Osteoblast (primary cell): ENCODE data around the gene SHD. TPM values are rescaled to one million over a fixed set of nuclear protein-coding genes. Genes with fewer than 3 reads are reported as not detected.
"Not testable (repeated sequence)": the region's sequence is repeated elsewhere in the genome, so short reads cannot be mapped to it uniquely, and the experiment has no call there.

Experiments
- DNase-seq: peaks from one replicate; pipeline ENCODE4 v3.0.0; 2011; ENCODE audit warnings: low spot score, mixed read lengths; ENCODE audit not compliant: insufficient read length; ENCODE audit errors: missing footprints
- H2AFZ ChIP-seq: 2 replicates; pipeline ENCODE4 v1.6.0; 2011; ENCODE audit warnings: mild to moderate bottlenecking, low read length
- H3K27ac ChIP-seq: 2 replicates; pipeline ENCODE4 v1.5.1; 2011; ENCODE audit warnings: mild to moderate bottlenecking, low read depth, low read length, moderate library complexity
- H3K27me3 ChIP-seq: 2 replicates; pipeline ENCODE4 v1.6.0; 2012; ENCODE audit warnings: mild to moderate bottlenecking, control low read depth, inconsistent platforms, low read length, moderate library complexity; ENCODE audit not compliant: insufficient read depth
- H3K36me3 ChIP-seq: 2 replicates; pipeline ENCODE4 v1.5.1; 2011; ENCODE audit warnings: mild to moderate bottlenecking, low read length, control low read depth, moderate library complexity; ENCODE audit not compliant: insufficient read depth
- H3K4me1 ChIP-seq: 2 replicates; pipeline ENCODE4 v1.5.1; 2011; ENCODE audit warnings: mild to moderate bottlenecking, low read length, control low read depth, moderate library complexity; ENCODE audit not compliant: insufficient read depth
- H3K4me2 ChIP-seq: 2 replicates; pipeline ENCODE4 v1.6.0; 2011; ENCODE audit warnings: mild to moderate bottlenecking, low read length; ENCODE audit not compliant: insufficient read depth
- H3K4me3 ChIP-seq: fragments of 200-600 bp; sonication (generic); 3 replicates; pipeline ENCODE4 v1.5.1; 2012; ENCODE audit warnings: mild to moderate bottlenecking, low read length, inconsistent platforms; ENCODE audit not compliant: insufficient read depth
- H3K79me2 ChIP-seq: 2 replicates; pipeline ENCODE4 v1.6.0; 2012; ENCODE audit warnings: mild to moderate bottlenecking, low read length, control low read depth, inconsistent platforms; ENCODE audit not compliant: insufficient read depth
- H3K9me3 ChIP-seq: 2 replicates; pipeline ENCODE4 v1.5.1; 2011; ENCODE audit warnings: low read depth, low read length, control low read depth
- H4K20me1 ChIP-seq: 2 replicates; pipeline ENCODE4 v1.6.0; 2012; ENCODE audit warnings: mild to moderate bottlenecking, low read length, control low read depth; ENCODE audit not compliant: insufficient read depth
- CTCF ChIP-seq: IDR thresholded peaks from 2 replicates; pipeline ENCODE4 v1.5.1; 2011; ENCODE audit warnings: mild to moderate bottlenecking, low read depth, low read length, moderate library complexity; ENCODE audit errors: extremely low read depth
- total RNA-seq: library from RNA; depleted of rRNA; stranded (reverse); fragments of >200 nt; gene quantifications from 2 replicates; pipeline ENCODE4 v1.2.3, GENCODE V29; 2012

SHD gene
- total RNA-seq, 1 donor, result not detected

- no peaks in the 10 kb centered on the region for H3K79me2 ChIP-seq
- no peak overlapping the region for H3K4me3 ChIP-seq
- no peaks in the 10 kb centered on the region for H3K9me3 ChIP-seq
- no peak for TF ChIP-seq CTCF
- H3K4me2 ChIP-seq, result no peak overlapping the region
- no peak overlapping the region for H3K27ac ChIP-seq
- peak; percentile 92 for DNase-seq
- no peaks in the 10 kb centered on the region for H4K20me1 ChIP-seq
- no peaks in the 10 kb centered on the region for H3K4me1 ChIP-seq
- H3K36me3 ChIP-seq, result no peaks in the 10 kb centered on the region
- H2AFZ ChIP-seq, result no peak overlapping the region
- peaks cover 24% of the 10 kb centered on the region for H3K27me3 ChIP-seq
Observed at GRCh38 chr19:4284176-4284958, 5.3 kb downstream of the SHD start.

- H3K9me3 ChIP-seq, result no peaks in the 10 kb centered on the region
- peak; percentile 72 for DNase-seq
- H4K20me1 ChIP-seq, result no peaks in the 10 kb centered on the region
- H3K27ac ChIP-seq, result no peak overlapping the region
- no peak overlapping the region for H3K4me3 ChIP-seq
- H2AFZ ChIP-seq, result no peak overlapping the region
- H3K27me3 ChIP-seq, result peaks cover 18% of the 10 kb centered on the region
- no peaks in the 10 kb centered on the region for H3K4me1 ChIP-seq
- no peak overlapping the region for H3K4me2 ChIP-seq
- H3K79me2 ChIP-seq, result no peaks in the 10 kb centered on the region
- H3K36me3 ChIP-seq, result no peaks in the 10 kb centered on the region
- no peak for TF ChIP-seq CTCF
Observed at GRCh38 chr19:4284974-4285373, 5.9 kb downstream of the SHD start.

GRCh38 chr19:4286141-4286540 is 7.1 kb downstream of the SHD start:
- not testable (repeated sequence) for H3K27ac ChIP-seq

GRCh38 chr19:4288091-4288777 is 9.2 kb downstream of the SHD start:
- H3K36me3 ChIP-seq, result no peaks in the 10 kb centered on the region
- no peaks in the 10 kb centered on the region for H3K9me3 ChIP-seq
- no peaks in the 10 kb centered on the region for H3K79me2 ChIP-seq
- TF ChIP-seq CTCF, result no peak
- no peak overlapping the region for H3K4me2 ChIP-seq
- H2AFZ ChIP-seq, result no peak overlapping the region
- DNase-seq, result peak; percentile 15
- H3K4me3 ChIP-seq, result no peak overlapping the region
- no peak overlapping the region for H3K27ac ChIP-seq
- no peaks in the 10 kb centered on the region for H3K4me1 ChIP-seq
- peaks cover 9% of the 10 kb centered on the region for H3K27me3 ChIP-seq
- H4K20me1 ChIP-seq, result no peaks in the 10 kb centered on the region

More at GRCh38 chr19:4286141-4286540, 7.1 kb downstream of the SHD start:
- not testable (repeated sequence) for H4K20me1 ChIP-seq, DNase-seq, H3K27me3 ChIP-seq, H3K79me2 ChIP-seq, H3K4me1 ChIP-seq, H3K4me2 ChIP-seq, H3K4me3 ChIP-seq, H3K9me3 ChIP-seq, H3K36me3 ChIP-seq, H2AFZ ChIP-seq
